HCT116 (cell line): ENCODE results near the gene GTF2F1. TPM values are rescaled to one million over a fixed set of nuclear protein-coding genes. Genes with fewer than 3 reads are reported as not detected.

Experiments
- ATAC-seq: fragments of 200-7000 bp; cut with Tn5 transposase; 2 replicates; pipeline ENCODE4 v1.9.1; 2020; ENCODE audit warnings: mild to moderate bottlenecking, moderate library complexity
- BruUV-seq: library from RNA; stranded (reverse); fragments of 400-500 nt; replicated peaks from 2 replicates; lab custom pipeline; 2021; lab: Mats Ljungman, UMichigan
- CTCF ChIA-PET: fragments of 300-600 bp; sonication (Branson Sonifier 250); formaldehyde crosslinking; loops from one replicate; lab custom pipeline; 2021; ENCODE audit warnings: antibody characterized with exemption; lab: Charles Lee
- POLR2A ChIA-PET: fragments of 300-600, 350-600 bp; sonication (Branson Sonifier 250); formaldehyde crosslinking; loops from one replicate; lab custom pipeline; 2021; ENCODE audit warnings: antibody characterized with exemption; lab: Charles Lee
- RAD21 ChIA-PET, 2 experiments: fragments of 300-600 bp; sonication (Branson Sonifier 250); formaldehyde crosslinking; loops; one replicate each; lab custom pipeline; 2023; ENCODE audit warnings: low total read pairs in 2 of 2; ENCODE audit not compliant: uncharacterized antibody in 2 of 2, unreplicated experiment in 2 of 2, low non-redundant PET in 1 of 2; lab: Charles Lee
- DNase-seq: peaks from one replicate; pipeline ENCODE4 v3.0.0-alpha.2; 2010; ENCODE audit warnings: low read depth, low spot score
- H2AFZ ChIP-seq: fragments of 200-600 bp; shearing (Covaris generic), sonication (generic); 2 replicates; pipeline ENCODE4 v1.6.1; 2017; ENCODE audit warnings: low read depth, mixed run types, mixed read lengths, antibody characterized with exemption, low read length; ENCODE audit not compliant: poor library complexity, severe bottlenecking
- H3K27ac ChIP-seq: 2 replicates; pipeline ENCODE4 v1.5.1; 2012; ENCODE audit warnings: low read depth, low read length
- H3K27me3 ChIP-seq: fragments of 200-600 bp; sonication (generic); 2 replicates; pipeline ENCODE4 v1.6.1; 2016; ENCODE audit warnings: mixed run types, low read length, mixed read lengths; ENCODE audit not compliant: insufficient read depth
- H3K36me3 ChIP-seq, 2 experiments: fragments of 200-500 bp in 1 of 2; fragments of 200-600 bp in 1 of 2; sonication (Bioruptor generic) in 1 of 2; sonication (generic) in 1 of 2; 2 replicates each; pipeline versions ENCODE4 v1.5.1 to v1.6.1; 2014 to 2016; ENCODE audit warnings: low read length in 2 of 2, inconsistent platforms in 1 of 2, mixed read lengths in 1 of 2, mixed run types in 1 of 2; ENCODE audit not compliant: insufficient read depth in 2 of 2, control insufficient read depth in 1 of 2
- H3K4me1 ChIP-seq, 2 experiments: fragments of 200-600 bp in 1 of 2; sonication (generic) in 1 of 2; 2 replicates each; pipeline versions ENCODE4 v1.5.1 to v1.6.1; 2012 to 2017; ENCODE audit warnings: low read length in 2 of 2, inconsistent platforms in 1 of 2, mild to moderate bottlenecking in 1 of 2, mixed read lengths in 1 of 2, mixed run types in 1 of 2, moderate library complexity in 1 of 2; ENCODE audit not compliant: insufficient read depth in 2 of 2, control insufficient read depth in 1 of 2
- H3K4me2 ChIP-seq: fragments of 200-600 bp; sonication (generic); 2 replicates; pipeline ENCODE4 v1.6.1; 2017; ENCODE audit warnings: mixed run types, low read length, mixed read lengths
- H3K4me3 ChIP-seq, 2 experiments: fragments of 200-600 bp in 1 of 2; sonication (generic) in 1 of 2; replicated peaks in 1 of 2; 2 replicates each; pipeline ENCODE4 v1.5.1; 2011 to 2016; ENCODE audit warnings: low read length in 2 of 2, control low read depth in 1 of 2, low read depth in 1 of 2, mild to moderate bottlenecking in 1 of 2, mixed read lengths in 1 of 2, mixed run types in 1 of 2
- H3K79me2 ChIP-seq: fragments of 200-600 bp; sonication (generic); 2 replicates; pipeline ENCODE4 v1.6.1; 2017; ENCODE audit warnings: mild to moderate bottlenecking, mixed run types, low read length, moderate library complexity, mixed read lengths; ENCODE audit not compliant: insufficient read depth
- H3K9ac ChIP-seq: fragments of 200-600 bp; sonication (generic); 2 replicates; pipeline ENCODE4 v1.6.1; 2016; ENCODE audit warnings: low read length, mixed read lengths
- H3K9me2 ChIP-seq: fragments of 200-600 bp; sonication (generic), shearing (Covaris generic); 2 replicates; pipeline ENCODE4 v1.6.1; 2017; ENCODE audit warnings: mixed run types, mild to moderate bottlenecking, moderate library complexity; ENCODE audit not compliant: insufficient read depth
- H3K9me3 ChIP-seq, 2 experiments: fragments of 200-500 bp in 1 of 2; fragments of 200-600 bp in 1 of 2; sonication (Bioruptor generic) in 1 of 2; sonication (generic) in 1 of 2; 2 replicates each; pipeline ENCODE4 v1.6.1; 2014 to 2017; ENCODE audit warnings: low read length in 2 of 2, mixed read lengths in 2 of 2, inconsistent platforms in 1 of 2, low read depth in 1 of 2, mild to moderate bottlenecking in 1 of 2, mixed run types in 1 of 2, moderate library complexity in 1 of 2; ENCODE audit not compliant: control insufficient read depth in 1 of 2, insufficient read depth in 1 of 2
- H4K20me1 ChIP-seq: fragments of 200-600 bp; sonication (generic), shearing (Covaris generic); 2 replicates; pipeline ENCODE4 v1.6.1; 2017; ENCODE audit warnings: mixed run types, mild to moderate bottlenecking, moderate library complexity; ENCODE audit not compliant: insufficient read depth
- ATF3 ChIP-seq: IDR thresholded peaks from 2 replicates; pipeline ENCODE4 v1.6.1; 2012
- CEBPB ChIP-seq: IDR thresholded peaks from 2 replicates; pipeline ENCODE4 v1.6.1; 2012; ENCODE audit warnings: low read depth
- CTCF ChIP-seq, 3 experiments: fragments of 200-600 bp in 1 of 3; sonication (generic) in 1 of 3; IDR thresholded peaks in 2 of 3; conservative IDR thresholded peaks in 1 of 3; 2 replicates each; pipeline ENCODE4 v1.5.1; 2012 to 2017; ENCODE audit warnings: low read depth in 2 of 3, low read length in 2 of 3, antibody characterized with exemption in 1 of 3, borderline replicate concordance in 1 of 3, control low read depth in 1 of 3, mild to moderate bottlenecking in 1 of 3, mixed read lengths in 1 of 3, mixed run types in 1 of 3, moderate library complexity in 1 of 3; ENCODE audit not compliant: insufficient read depth in 1 of 3
- ELF1 ChIP-seq: IDR thresholded peaks from 2 replicates; pipeline ENCODE4 v1.6.1; 2012; ENCODE audit warnings: low read depth, borderline replicate concordance
- JUND ChIP-seq: IDR thresholded peaks from 2 replicates; pipeline ENCODE4 v1.6.1; 2012
- MAX ChIP-seq: IDR thresholded peaks from 2 replicates; pipeline ENCODE4 v1.6.1; 2012
- POLR2A ChIP-seq: IDR thresholded peaks from 2 replicates; pipeline ENCODE4 v1.7.0; 2011; ENCODE audit warnings: borderline replicate concordance; ENCODE audit not compliant: insufficient read depth, insufficient read length; ENCODE audit errors: extremely low read depth
- POLR2AphosphoS5 ChIP-seq: IDR thresholded peaks from 2 replicates; pipeline ENCODE4 v1.6.1; 2011; ENCODE audit warnings: mild to moderate bottlenecking, low read depth, low read length, moderate library complexity
- RAD21 ChIP-seq: IDR thresholded peaks from 2 replicates; pipeline ENCODE4 v1.6.1; 2012; ENCODE audit warnings: low read depth, mild to moderate bottlenecking
- REST ChIP-seq: IDR thresholded peaks from 2 replicates; pipeline ENCODE4 v1.6.1; 2012; ENCODE audit warnings: low read depth
- SIN3A ChIP-seq: IDR thresholded peaks from 2 replicates; pipeline ENCODE4 v1.6.1; 2012; ENCODE audit warnings: low read depth
- SP1 ChIP-seq: IDR thresholded peaks from 2 replicates; pipeline ENCODE4 v1.6.1; 2012; ENCODE audit warnings: low read depth
- SRF ChIP-seq: IDR thresholded peaks from 2 replicates; pipeline ENCODE4 v1.6.1; 2012; ENCODE audit warnings: low read depth
- TCF7L2 ChIP-seq: IDR thresholded peaks from 2 replicates; pipeline ENCODE4 v1.7.0; 2011; ENCODE audit warnings: borderline replicate concordance, inconsistent platforms; ENCODE audit not compliant: insufficient read depth, insufficient read length; ENCODE audit errors: extremely low read depth
- YY1 ChIP-seq: IDR thresholded peaks from 2 replicates; pipeline ENCODE4 v1.6.1; 2011; ENCODE audit warnings: low read length, low read depth, moderate library complexity, mild to moderate bottlenecking; ENCODE audit not compliant: insufficient replicate concordance; ENCODE audit errors: extremely low read depth
- ZFX ChIP-seq: fragments of 450-650 bp; IDR thresholded peaks from 2 replicates; pipeline ENCODE4 v1.6.1; 2017
- ZNF274 ChIP-seq: fragments of 200-500 bp; sonication (Bioruptor generic); IDR thresholded peaks from 2 replicates; pipeline ENCODE4 v1.6.1; 2014; ENCODE audit warnings: mild to moderate bottlenecking, low read depth, low read length, inconsistent platforms
- intact Hi-C: fragments of 100-400 bp; cut with micrococcal nuclease; formaldehyde crosslinking; loops from 2 replicates; pipeline ENCODE4 v1.10.0; 2022
- total RNA-seq: library from RNA; stranded (reverse); gene quantifications from one replicate; pipeline ENCODE4 v1.2.1, GENCODE V29; 2021; ENCODE audit not compliant: unreplicated experiment

Gene GTF2F1
- total RNA-seq, 1 experiment from 2014 or later = 82.0 TPM

GRCh38 chr19:6424939-6425731, 32.2 kb upstream of the GTF2F1 start:
- ATAC-seq (peak; percentile 89), DNase-seq (peak; percentile 100)
- Histone ChIP-seq H3K9me3 (no peaks in the 10 kb centered on the region), H4K20me1 (peaks cover 38% of the 10 kb centered on the region; the same call in 1 of the 2 replicates), H3K79me2 (peaks cover 40% of the 10 kb centered on the region), H3K36me3 (peaks cover 18 to 26% of the 10 kb centered on the region in 2 experiments; a peak in 3 of 4 replicates), H2AFZ (no peak overlapping the region), H3K4me1 (peaks cover 8 to 30% of the 10 kb centered on the region in 2 experiments; a peak in 3 of 4 replicates), H3K27me3 (no peaks in the 10 kb centered on the region), H3K27ac (peak overlapping the region; percentile 80), H3K4me3 (peak overlapping the region; percentile 27 to 99), H3K9me2 (no peaks in the 10 kb centered on the region), H3K4me2 (peak overlapping the region; percentile 57), H3K9ac (peak overlapping the region; percentile 9; the same call in 1 of the 2 replicates)
- BruUV-seq = no TSS peak
- RAD21 ChIA-PET = interaction anchor here (0.5 to 1.1 kb wide), 3 partner anchors 32 to 161 kb away, joined by 3 read pairs; partner anchors contain the start of gene GTF2F1 (in 1 of the 2)
- POLR2A ChIA-PET = interaction anchor here (1.0 to 1.6 kb wide), 3 partner anchors 15 to 106 kb away, joined by 4 to 8 read pairs (median 7); partner anchors contain the start of genes ALKBH7 and TNFSF9
- intact Hi-C loops = no loop called here
- CTCF ChIA-PET = interaction anchor here (0.9 to 1.4 kb wide), 5 partner anchors 15 to 299 kb away, joined by 3 to 4 read pairs (median 3); partner anchors contain the start of gene SLC25A23
- TF ChIP-seq ATF3 (no peak), CTCF (IDR thresholded peaks at IDR 0.05 in 2 of 3, conservative IDR thresholded peaks at IDR 0.05 in 1 of 3; ENCODE audit: borderline replicate concordance in 1 of 3, insufficient read depth in 1 of 3, low read depth in 2 of 3, low read length in 2 of 3) (no peak), POLR2AphosphoS5 (peak; percentile 56), ZNF274 (no peak), SP1 (peak; percentile 100), REST (no peak), SIN3A (no peak), YY1 (no peak), SRF (no peak; the same call in 1 of the 2 replicates), MAX (peak; percentile 94), ZFX (peak; percentile 56; the same call in 1 of the 2 replicates), JUND (no peak), ELF1 (no peak), TCF7L2 (peak; percentile 79), CEBPB (no peak), POLR2A (no peak), RAD21 (no peak)
